Esophagus (tissue), 2 donors: Measurements from ENCODE around the gene SMAD9. TPM values are rescaled to one million over a fixed set of nuclear protein-coding genes. Genes with fewer than 3 reads are reported as not detected.

Experiments used
- H3K27ac ChIP-seq, 2 donors: one replicate each; pipeline ENCODE4 v1.5.1; 2013; ENCODE audit warnings: low read depth in 2 of 2, mild to moderate bottlenecking in 2 of 2, inconsistent platforms in 1 of 2, low read length in 1 of 2, moderate library complexity in 1 of 2
- H3K27me3 ChIP-seq, 2 donors: one replicate each; pipeline ENCODE4 v1.6.1; 2013; ENCODE audit warnings: low read length in 2 of 2, control low read depth in 1 of 2, mild to moderate bottlenecking in 1 of 2; ENCODE audit not compliant: insufficient read depth in 2 of 2, control insufficient read depth in 1 of 2
- H3K36me3 ChIP-seq, 2 donors: one replicate each; pipeline ENCODE4 v1.6.1; 2013; ENCODE audit warnings: low read length in 1 of 2; ENCODE audit not compliant: control insufficient read depth in 2 of 2, insufficient read depth in 2 of 2
- H3K4me1 ChIP-seq, 2 donors: one replicate each; pipeline ENCODE4 v1.6.1; 2013; ENCODE audit warnings: low read length in 1 of 2; ENCODE audit not compliant: control insufficient read depth in 2 of 2, insufficient read depth in 2 of 2
- H3K4me3 ChIP-seq, 2 donors: one replicate each; pipeline ENCODE4 v1.5.1; 2013; ENCODE audit warnings: low read length in 2 of 2, mild to moderate bottlenecking in 2 of 2, low read depth in 1 of 2, moderate library complexity in 1 of 2
- H3K9me3 ChIP-seq, 2 donors: one replicate each; pipeline ENCODE4 v1.6.1; 2013; ENCODE audit warnings: mild to moderate bottlenecking in 2 of 2, low read depth in 1 of 2, low read length in 1 of 2, moderate library complexity in 1 of 2; ENCODE audit not compliant: control insufficient read depth in 2 of 2, insufficient read depth in 1 of 2
- WGBS, 2 donors: extraction: QIAGEN DNeasy Blood & Tissue Kit; methylation state at CpG; one replicate each; pipeline ENCODE4 v1.1.7; 2013; 5-methylcytosine and 5-hydroxymethylcytosine counted together
- polyA plus RNA-seq, 2 donors: library from polyadenylated mRNA; stranded (reverse); fragments of 200-250 nt; gene quantifications; one replicate each; pipeline ENCODE4 v1.2.3, GENCODE V29; 2013
- donor health status: healthy with polysubstance abuse.
- donor health status: Bipolar disorder and iron deficiency.

SMAD9 gene
- polyA plus RNA-seq, 2 donors: 0.51 to 1.2 TPM

- Histone ChIP-seq H3K27me3 (no peaks in the 10 kb centered on the region), H3K36me3 (no peaks in the 10 kb centered on the region), H3K9me3 (no peaks in the 10 kb centered on the region), H3K4me3 (no peak overlapping the region), H3K4me1 (no peaks in the 10 kb centered on the region), H3K27ac (no peak overlapping the region)
- WGBS, 2 donors: 63% methylated on average over 2 of the region's 2 CpGs
Measured at GRCh38 chr13:36912973-36913372, 7.1 kb downstream of the SMAD9 start.

- H3K9me3 ChIP-seq: no peaks in the 10 kb centered on the region
- H3K4me3 ChIP-seq: no peak overlapping the region
- no peaks in the 10 kb centered on the region for H3K27me3 ChIP-seq
- no peaks in the 10 kb centered on the region for H3K36me3 ChIP-seq
- H3K27ac ChIP-seq: no peak overlapping the region
- H3K4me1 ChIP-seq: no peaks in the 10 kb centered on the region
Measured at GRCh38 chr13:36912369-36912768, 7.7 kb downstream of the SMAD9 start.

GRCh38 chr13:36910545-36910944 is 9.5 kb downstream of the SMAD9 start:
- Histone ChIP-seq H3K4me1 (no peaks in the 10 kb centered on the region), H3K36me3 (no peaks in the 10 kb centered on the region), H3K27ac (no peak overlapping the region), H3K9me3 (no peaks in the 10 kb centered on the region), H3K4me3 (no peak overlapping the region), H3K27me3 (no peaks in the 10 kb centered on the region)
- WGBS, 2 donors: 98 to 100% methylated on average over 1 of the region's 1 CpG

GRCh38 chr13:36907821-36908220 is 12.2 kb downstream of the SMAD9 start:
- H3K27ac ChIP-seq: no peak overlapping the region
- H3K4me1 ChIP-seq: no peaks in the 10 kb centered on the region
- H3K36me3 ChIP-seq: no peaks in the 10 kb centered on the region
- H3K27me3 ChIP-seq: no peaks in the 10 kb centered on the region
- no peak overlapping the region for H3K4me3 ChIP-seq
- 90 to 91% methylated on average over 2 of the region's 2 CpGs for WGBS, 2 donors
- H3K9me3 ChIP-seq: no peaks in the 10 kb centered on the region

- Histone ChIP-seq H3K27me3 (no peaks in the 10 kb centered on the region), H3K4me3 (no peak overlapping the region), H3K27ac (no peak overlapping the region), H3K9me3 (no peaks in the 10 kb centered on the region), H3K4me1 (no peaks in the 10 kb centered on the region), H3K36me3 (no peaks in the 10 kb centered on the region)
- 91 to 92% methylated on average over 4 of the region's 4 CpGs for WGBS, 2 donors
Measured at GRCh38 chr13:36907266-36907665, 12.8 kb downstream of the SMAD9 start.

GRCh38 chr13:36905944-36906343 is 14.1 kb downstream of the SMAD9 start:
- Histone ChIP-seq H3K36me3 (no peaks in the 10 kb centered on the region), H3K27me3 (no peaks in the 10 kb centered on the region), H3K9me3 (no peaks in the 10 kb centered on the region), H3K27ac (no peak overlapping the region), H3K4me3 (no peak overlapping the region), H3K4me1 (no peaks in the 10 kb centered on the region)
- WGBS, 2 donors: 89% methylated on average over 5 of the region's 5 CpGs

GRCh38 chr13:36903925-36904595 is 16.0 kb downstream of the SMAD9 start:
- no peaks in the 10 kb centered on the region for H3K9me3 ChIP-seq
- no peaks in the 10 kb centered on the region for H3K36me3 ChIP-seq
- no peaks in the 10 kb centered on the region for H3K4me1 ChIP-seq
- H3K27ac ChIP-seq: no peak overlapping the region
- no peaks in the 10 kb centered on the region for H3K27me3 ChIP-seq
- WGBS, 2 donors: 71 to 82% methylated on average over 8 of the region's 8 CpGs
- H3K4me3 ChIP-seq: no peak overlapping the region

- Histone ChIP-seq H3K36me3 (no peaks in the 10 kb centered on the region), H3K27me3 (no peaks in the 10 kb centered on the region), H3K27ac (no peak overlapping the region)
Measured at GRCh38 chr13:36897054-36897616, 22.9 kb downstream of the SMAD9 start.

GRCh38 chr13:36891752-36892151 is 28.3 kb downstream of the SMAD9 start:
- 79 to 80% methylated on average over 2 of the region's 2 CpGs for WGBS, 2 donors
- H3K4me1 ChIP-seq: no peaks in the 10 kb centered on the region
- H3K4me3 ChIP-seq: no peak overlapping the region
- no peaks in the 10 kb centered on the region for H3K9me3 ChIP-seq
- no peak overlapping the region for H3K27ac ChIP-seq
- H3K27me3 ChIP-seq: no peaks in the 10 kb centered on the region
- H3K36me3 ChIP-seq: no peaks in the 10 kb centered on the region

More at GRCh38 chr13:36897054-36897616, 22.9 kb downstream of the SMAD9 start:
- Histone ChIP-seq H3K9me3 (no peaks in the 10 kb centered on the region), H3K4me1 (no peaks in the 10 kb centered on the region), H3K4me3 (no peak overlapping the region)

- H3K9me3 ChIP-seq: no peaks in the 10 kb centered on the region
- H3K4me3 ChIP-seq: no peak overlapping the region
- H3K27me3 ChIP-seq: no peaks in the 10 kb centered on the region
- H3K4me1 ChIP-seq: no peaks in the 10 kb centered on the region
- H3K27ac ChIP-seq: no peak overlapping the region
- WGBS, 2 donors: 64 to 67% methylated on average over 3 of the region's 3 CpGs
- H3K36me3 ChIP-seq: no peaks in the 10 kb centered on the region
Measured at GRCh38 chr13:36888645-36889044, 31.4 kb downstream of the SMAD9 start.
